C4-2B (cell line): ENCODE measurements around the gene CYGB.

ENCODE experiments used
- CTCF ChIP-seq: fragments of 450-650 bp; conservative IDR thresholded peaks from 2 replicates; pipeline ENCODE4 v1.5.1; 2017; ENCODE audit warnings: mild to moderate bottlenecking
- ZFX ChIP-seq: fragments of 450-650 bp; IDR thresholded peaks from 2 replicates; pipeline ENCODE4 v1.6.1; 2017

GRCh38 chr17:76549539-76549938 is 12.0 kb upstream of the CYGB start:
- TF ChIP-seq CTCF (no peak), ZFX (no peak)
